HUDEP-2 (cell line): ENCODE measurements around the gene FAM181A.

ENCODE experiments used
- DNase-seq, 76 experiments: peaks; one replicate each; lab custom pipeline; 2025; ENCODE audit not compliant: unreplicated experiment in 76 of 76; lab: John Stamatoyannopoulos, UW

Gene FAM181A

GRCh38 chr14:93926873-93927799 lies at the start of gene FAM181A:
TSS of gene FAM181A (plus strand) at chr14:93927344. CDS start at chr14:93928286, 942 bp downstream.
- no peak for DNase-seq

- DNase-seq = no peak
These were observed 48.9 kb upstream of the FAM181A start for GRCh38 chr14:93878212-93878611.

GRCh38 chr14:93878871-93879270 lies 48.3 kb upstream of the FAM181A start:
- DNase-seq = no peak

DNA sequence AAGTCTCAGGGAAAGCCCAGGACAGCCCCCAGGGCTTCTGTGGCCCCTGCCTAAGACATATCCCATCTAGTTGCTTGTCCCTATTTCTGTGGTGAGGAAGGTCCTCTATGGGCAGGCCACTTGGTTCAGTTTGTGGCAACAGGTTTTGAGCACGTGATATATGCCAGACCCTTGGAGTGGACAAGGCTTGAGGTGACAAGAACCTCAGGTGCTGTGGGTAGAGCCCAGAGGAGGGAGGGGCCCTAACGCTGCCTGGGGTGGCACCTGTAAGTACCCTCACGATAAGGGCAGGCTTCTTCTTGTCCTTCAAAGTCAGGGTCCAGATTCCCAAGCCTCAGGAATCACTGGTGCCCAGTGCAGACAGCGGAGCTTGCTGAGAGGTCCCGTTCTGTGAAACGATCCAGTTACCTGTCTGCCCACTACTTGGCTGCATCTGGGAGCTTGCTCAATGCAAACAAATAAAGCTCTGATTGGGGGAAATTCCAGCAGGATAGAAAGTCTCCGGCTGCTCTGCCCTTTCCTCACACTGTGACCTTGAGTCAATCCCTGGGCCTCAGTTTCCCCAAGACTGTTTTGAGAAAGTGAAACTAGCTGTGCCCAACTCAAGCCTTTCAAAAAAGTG lies 47.7 kb upstream of the FAM181A start:
- no peak for DNase-seq

GRCh38 chr14:93880021-93880820 lies 46.9 kb upstream of the FAM181A start:
- no peak for DNase-seq

- no peak for DNase-seq
These were observed 42.2 kb upstream of the FAM181A start for GRCh38 chr14:93884950-93885349.

DNA sequence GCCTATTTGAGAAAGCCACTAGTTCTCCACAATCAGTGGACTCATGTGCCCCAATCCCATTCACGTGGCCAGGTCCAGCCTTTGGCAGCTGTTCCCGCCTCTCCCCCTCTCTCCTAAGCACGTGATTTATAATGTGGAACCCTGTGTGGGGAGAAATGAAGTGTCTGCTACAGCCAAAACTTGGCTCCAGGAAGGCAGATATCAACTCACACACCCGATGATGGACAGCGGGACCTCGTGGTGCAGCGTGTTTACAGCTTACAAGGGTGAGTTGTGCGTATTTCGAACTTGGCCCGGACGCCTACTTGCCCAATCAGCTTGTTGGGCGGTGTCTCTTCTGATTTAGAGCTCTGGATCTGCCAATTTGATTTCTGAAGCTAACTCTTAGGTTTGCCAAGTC lies 38.1 kb upstream of the FAM181A start:
- DNase-seq = no peak

DNA sequence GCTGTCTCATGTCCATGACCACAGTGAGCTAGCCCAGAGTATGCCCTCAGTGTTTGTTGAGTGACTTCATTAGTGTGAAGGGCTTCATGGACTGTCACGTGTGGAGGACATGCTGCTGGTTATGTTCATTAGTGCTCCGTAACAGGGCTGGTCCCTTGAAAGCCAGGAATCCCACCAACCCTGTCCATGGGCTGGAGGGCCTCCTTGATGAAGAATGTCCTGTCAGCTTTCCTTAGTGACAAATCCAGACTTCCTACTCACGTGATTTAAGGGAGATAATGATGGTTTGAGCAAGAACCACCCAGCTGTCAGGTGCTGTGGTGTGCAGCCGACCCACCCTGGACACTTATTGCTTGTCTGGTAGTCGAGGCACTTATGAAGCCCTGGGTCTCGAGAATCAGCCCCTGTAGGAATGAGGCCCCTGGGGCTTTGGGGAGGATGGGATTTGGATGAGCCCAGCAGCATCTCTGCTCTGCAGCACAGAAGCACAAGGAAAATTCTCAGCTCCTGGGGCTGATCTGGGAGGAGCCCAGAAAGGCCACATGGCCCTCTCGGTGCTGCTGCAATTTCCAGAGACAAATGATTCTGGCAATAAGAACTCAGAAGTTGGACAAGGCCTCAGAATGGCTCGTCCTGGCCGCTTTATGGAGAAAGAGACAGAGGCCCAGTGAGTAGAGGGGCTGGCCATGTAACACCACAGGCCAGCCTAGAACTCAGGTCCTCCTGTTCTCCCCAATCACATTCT lies 37.2 kb upstream of the FAM181A start:
- no peak for DNase-seq

DNA sequence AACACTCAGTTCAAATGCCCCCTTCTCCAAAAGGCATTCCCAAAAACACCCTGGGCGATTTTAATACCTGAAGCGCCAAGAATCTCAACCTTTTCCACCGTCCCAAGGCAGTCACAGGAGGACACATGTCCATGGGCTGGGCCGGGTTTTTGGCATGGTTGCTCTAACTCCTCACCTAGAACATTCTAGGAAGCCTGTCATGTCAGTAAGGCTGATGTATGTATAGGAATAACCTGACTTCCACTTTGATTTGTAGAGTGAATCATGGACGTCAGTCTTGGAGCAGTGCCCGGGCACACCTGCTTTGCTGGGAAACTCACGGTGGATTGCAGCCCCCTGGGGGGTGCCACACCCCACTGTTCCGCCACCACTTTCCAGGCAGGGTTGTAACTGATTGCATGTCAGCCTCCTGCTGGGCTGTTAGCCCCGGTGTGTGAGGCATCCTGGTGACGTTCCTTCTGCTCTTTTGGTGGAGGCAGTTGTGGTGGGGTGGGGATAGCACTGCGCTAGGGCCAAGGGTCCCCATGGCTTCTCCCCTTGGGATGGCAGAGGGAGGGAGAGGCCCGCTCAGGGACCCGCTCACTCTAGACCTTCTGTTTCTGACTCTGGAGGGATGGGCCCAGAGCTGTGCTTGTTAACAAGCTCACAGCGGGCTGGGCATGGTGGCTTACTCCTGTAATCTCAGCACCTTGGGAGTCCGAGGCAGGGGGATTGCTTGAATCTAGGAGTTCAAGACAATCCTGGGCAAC lies 35.2 kb upstream of the FAM181A start:
- DNase-seq = no peak

DNA sequence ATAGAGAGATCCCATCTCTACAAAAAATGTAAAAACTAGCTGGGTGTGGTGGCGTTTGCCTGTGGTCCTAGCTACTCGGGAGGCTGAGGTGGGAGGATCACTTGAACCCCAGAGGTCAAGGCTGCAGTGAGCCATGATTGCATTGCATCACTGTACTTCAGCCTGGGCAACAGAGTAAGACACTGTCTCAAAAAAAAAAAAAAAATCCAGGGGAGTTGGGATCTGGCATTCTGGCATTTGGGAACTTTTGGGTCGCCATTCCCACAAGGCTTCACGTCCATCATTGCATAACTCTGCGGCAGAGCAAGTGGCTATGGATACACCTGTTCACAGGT lies 34.7 kb upstream of the FAM181A start:
- no peak for DNase-seq

- DNase-seq = peak in 55 of 76 experiments; percentile 1 to 66 (median 36)
These were observed 34.1 kb upstream of the FAM181A start for GRCh38 chr14:93892923-93893558.

- DNase-seq = no peak
These were observed 33.4 kb upstream of the FAM181A start for GRCh38 chr14:93893661-93894261.

DNA sequence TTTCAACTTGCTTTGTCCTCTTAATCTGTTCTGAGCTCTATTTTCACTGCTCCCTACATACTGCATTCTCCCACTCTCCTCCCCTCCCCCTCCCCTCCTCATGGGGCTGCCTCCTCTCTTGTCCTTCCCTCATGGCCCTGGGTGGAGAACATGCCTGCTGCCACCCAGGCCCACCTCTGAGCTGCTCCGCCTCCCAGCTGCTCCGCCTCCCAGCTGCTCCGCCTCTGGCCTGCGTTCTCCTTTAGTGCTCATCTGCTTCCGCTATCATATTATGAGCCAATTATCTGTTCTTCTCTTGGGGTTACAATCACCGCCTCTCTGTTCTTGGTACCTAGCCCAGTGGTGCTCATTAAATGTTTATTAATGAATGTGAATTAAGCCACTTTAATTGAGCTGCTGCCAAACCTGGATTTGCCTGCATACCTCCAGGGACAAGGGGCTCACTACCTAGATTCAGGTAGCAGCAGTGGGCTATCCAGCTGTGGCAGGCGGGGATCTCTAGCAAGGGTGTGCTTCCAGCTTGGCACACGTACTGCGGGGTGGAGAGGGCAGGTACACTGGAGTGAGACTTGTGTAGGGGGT lies 32.0 kb upstream of the FAM181A start:
- DNase-seq = no peak

- no peak for DNase-seq
These were observed 29.7 kb upstream of the FAM181A start for GRCh38 chr14:93897476-93897845.

DNA sequence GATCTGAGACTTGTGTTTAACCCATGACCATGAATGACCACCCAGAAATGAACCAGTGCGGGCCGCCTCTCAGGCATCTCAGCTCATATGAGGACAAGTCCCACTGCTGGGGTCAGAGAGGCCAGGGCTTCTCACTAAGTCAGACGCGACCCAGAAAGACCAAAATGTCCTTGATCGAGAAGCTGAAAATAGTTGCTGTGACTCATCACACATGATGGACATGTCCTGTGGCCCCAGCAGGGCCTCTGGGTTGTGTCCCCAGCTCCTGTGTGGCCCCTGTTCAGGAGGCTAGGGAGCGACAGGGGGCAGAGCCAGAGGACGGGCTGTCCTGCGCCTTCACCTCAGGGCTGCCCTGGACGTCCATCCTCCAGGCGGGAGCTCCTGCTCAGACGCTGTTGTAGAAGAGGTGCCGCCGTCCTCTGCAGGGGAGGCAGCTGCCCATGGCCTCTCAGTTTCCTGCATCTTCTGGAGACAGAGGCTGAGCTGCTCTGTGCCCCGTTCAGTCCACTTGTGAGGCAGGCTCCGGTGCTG lies 29.0 kb upstream of the FAM181A start:
- DNase-seq = no peak

DNA sequence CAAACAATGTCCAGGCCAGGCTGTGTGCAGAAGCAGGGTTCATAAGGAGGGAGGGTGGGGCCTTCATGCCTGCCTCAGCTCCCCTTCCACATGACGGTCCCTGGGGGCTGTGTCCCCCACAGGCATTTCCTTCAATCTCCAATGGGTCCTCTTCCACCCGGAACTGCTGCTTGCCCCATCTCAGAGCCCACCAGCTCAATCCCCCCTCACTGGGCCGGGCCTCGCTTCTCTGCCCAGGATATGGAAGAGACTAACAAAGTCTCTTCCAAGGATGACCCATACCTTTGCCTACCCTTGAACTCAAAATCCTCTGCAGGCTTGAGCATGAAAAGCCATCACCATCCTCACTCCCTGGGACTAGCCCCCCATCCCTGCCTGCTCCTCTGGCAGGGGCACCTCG lies 28.4 kb upstream of the FAM181A start:
- no peak for DNase-seq

DNA sequence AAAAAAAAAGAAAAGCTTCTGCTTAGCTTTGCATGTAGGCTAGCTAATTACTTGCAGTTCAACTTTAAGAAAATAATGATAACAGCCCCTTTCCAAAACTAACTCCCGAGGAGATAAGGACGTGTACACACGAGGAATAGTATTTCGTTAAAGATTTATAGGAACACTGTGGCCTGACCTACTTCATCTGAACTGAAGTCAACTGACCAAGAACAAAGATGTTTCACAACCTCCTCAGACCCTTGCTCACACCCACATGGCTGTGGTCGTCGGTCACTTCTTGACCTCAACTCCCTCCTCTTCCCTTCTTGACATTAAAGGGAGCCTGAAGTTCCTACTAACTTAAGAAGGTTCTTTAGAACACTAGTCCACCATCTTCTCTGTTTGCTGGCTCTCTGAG lies 25.3 kb upstream of the FAM181A start:
- no peak for DNase-seq

GRCh38 chr14:93902619-93903307 lies 24.4 kb upstream of the FAM181A start:
- DNase-seq = no peak
